Epithelial cell of proximal tubule (primary cell): ENCODE data around the gene KLK2. TPM values are rescaled to one million over a fixed set of nuclear protein-coding genes. Genes with fewer than 3 reads are reported as not detected.

Experiments used
- DNase-seq: peaks from one replicate; pipeline ENCODE4 v3.0.0-alpha.2; 2011; ENCODE audit warnings: low read depth
- H3K4me3 ChIP-seq: 2 replicates; pipeline ENCODE4 v1.5.1; 2011; ENCODE audit warnings: low read depth, mild to moderate bottlenecking, low read length
- CTCF ChIP-seq: conservative IDR thresholded peaks from 2 replicates; pipeline ENCODE4 v1.5.1; 2012; ENCODE audit warnings: low read depth, mild to moderate bottlenecking, low read length
- total RNA-seq: library from RNA; depleted of rRNA; stranded (reverse); fragments of >200 nt; gene quantifications from 2 replicates; pipeline ENCODE4 v1.2.3, GENCODE V29; 2015

Gene KLK2
- total RNA-seq, 1 donor from 2014 or later = not detected

GRCh38 chr19:50875795-50876422 lies 2.7 kb downstream of the KLK2 start:
- H3K4me3 ChIP-seq = no peak overlapping the region
- TF ChIP-seq CTCF = no peak
- no peak for DNase-seq

GRCh38 chr19:50876456-50876855 lies 3.2 kb downstream of the KLK2 start:
- no peak for DNase-seq
- H3K4me3 ChIP-seq = no peak overlapping the region
- TF ChIP-seq CTCF = no peak

GRCh38 chr19:50877338-50877737 lies 4.1 kb downstream of the KLK2 start:
- no peak for TF ChIP-seq CTCF
- no peak overlapping the region for H3K4me3 ChIP-seq
- DNase-seq = no peak

- no peak for TF ChIP-seq CTCF
- no peak overlapping the region for H3K4me3 ChIP-seq
- DNase-seq = no peak
These were observed 5.6 kb downstream of the KLK2 start for GRCh38 chr19:50878851-50879250.

- DNase-seq = no peak
- no peak for TF ChIP-seq CTCF
- H3K4me3 ChIP-seq = no peak overlapping the region
These were observed 7.0 kb downstream of the KLK2 start for GRCh38 chr19:50880241-50880640.

GRCh38 chr19:50882188-50882587 lies 8.9 kb downstream of the KLK2 start:
- no peak for TF ChIP-seq CTCF
- no peak overlapping the region for H3K4me3 ChIP-seq
- no peak for DNase-seq

GRCh38 chr19:50889638-50890037 lies 16.4 kb downstream of the KLK2 start:
- no peak for DNase-seq
- H3K4me3 ChIP-seq = no peak overlapping the region
- TF ChIP-seq CTCF = no peak
